ENCODE data around the gene GCK.
A peak's percentile ranks its signal among the peaks of the same experiment; 100 is the strongest.

GCK gene

DNA sequence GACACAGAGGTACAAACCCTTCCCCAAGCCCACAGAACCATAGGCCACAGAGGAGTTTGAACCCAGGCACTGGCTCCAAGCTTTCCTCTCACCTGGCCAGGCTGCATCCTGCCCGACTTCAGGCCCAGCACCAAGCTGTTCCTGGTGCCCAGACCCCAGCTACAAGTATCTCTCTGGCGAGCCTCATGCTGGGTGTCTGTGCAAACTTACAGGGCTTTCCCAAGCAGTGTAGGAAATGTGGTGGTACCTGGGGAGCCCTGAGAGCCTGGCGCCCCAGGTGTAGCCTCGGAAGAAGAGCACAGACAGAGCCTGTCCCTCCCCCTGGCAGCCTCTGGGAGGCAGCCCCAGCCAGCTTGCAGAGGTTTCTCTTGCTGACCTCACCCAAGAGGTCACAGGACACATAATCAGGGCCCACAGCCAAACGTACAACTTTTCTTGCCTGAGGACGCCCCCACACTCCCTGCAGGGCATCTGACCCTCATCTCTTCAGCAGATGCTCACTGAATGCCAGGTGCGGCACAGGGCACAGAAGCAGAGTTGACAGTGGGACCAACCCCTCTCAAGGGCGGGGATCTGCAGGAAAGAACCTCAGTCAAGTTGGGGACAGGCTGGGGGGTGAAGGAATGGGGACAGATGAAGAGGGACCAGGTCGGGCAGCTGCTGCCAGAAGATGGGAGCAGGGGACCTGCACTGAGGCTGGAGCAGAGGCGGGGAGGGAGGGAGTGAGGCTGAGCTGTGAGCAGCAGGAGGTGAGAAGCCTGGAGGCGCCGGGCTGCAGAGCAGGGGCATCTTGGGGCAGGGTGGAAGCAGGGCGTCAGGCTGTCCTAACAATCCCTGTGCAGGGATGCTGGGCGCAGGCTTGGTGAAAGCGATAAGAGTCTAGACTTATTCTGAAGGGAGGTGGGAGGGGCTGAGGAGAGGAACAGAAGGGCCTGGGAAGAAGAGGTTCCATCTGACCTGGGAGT is 31.8 kb downstream of the GCK start:
- peak; percentile 20 for DNase-seq (ENCODE audit: low spot score)
- in situ Hi-C loops (cut with MboI; ENCODE audit: low sequenced_read_pairs, unreplicated experiment): no loop called here
- TF ChIP-seq, protein P1, sequence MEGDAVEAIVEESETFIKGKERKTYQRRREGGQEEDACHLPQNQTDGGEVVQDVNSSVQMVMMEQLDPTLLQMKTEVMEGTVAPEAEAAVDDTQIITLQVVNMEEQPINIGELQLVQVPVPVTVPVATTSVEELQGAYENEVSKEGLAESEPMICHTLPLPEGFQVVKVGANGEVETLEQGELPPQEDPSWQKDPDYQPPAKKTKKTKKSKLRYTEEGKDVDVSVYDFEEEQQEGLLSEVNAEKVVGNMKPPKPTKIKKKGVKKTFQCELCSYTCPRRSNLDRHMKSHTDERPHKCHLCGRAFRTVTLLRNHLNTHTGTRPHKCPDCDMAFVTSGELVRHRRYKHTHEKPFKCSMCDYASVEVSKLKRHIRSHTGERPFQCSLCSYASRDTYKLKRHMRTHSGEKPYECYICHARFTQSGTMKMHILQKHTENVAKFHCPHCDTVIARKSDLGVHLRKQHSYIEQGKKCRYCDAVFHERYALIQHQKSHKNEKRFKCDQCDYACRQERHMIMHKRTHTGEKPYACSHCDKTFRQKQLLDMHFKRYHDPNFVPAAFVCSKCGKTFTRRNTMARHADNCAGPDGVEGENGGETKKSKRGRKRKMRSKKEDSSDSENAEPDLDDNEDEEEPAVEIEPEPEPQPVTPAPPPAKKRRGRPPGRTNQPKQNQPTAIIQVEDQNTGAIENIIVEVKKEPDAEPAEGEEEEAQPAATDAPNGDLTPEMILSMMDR (IDR thresholded peaks at IDR 0.05; ENCODE audit: borderline replicate concordance, control extremely low read depth, extremely low read depth, insufficient read depth, missing control alignments): no peak

DNA sequence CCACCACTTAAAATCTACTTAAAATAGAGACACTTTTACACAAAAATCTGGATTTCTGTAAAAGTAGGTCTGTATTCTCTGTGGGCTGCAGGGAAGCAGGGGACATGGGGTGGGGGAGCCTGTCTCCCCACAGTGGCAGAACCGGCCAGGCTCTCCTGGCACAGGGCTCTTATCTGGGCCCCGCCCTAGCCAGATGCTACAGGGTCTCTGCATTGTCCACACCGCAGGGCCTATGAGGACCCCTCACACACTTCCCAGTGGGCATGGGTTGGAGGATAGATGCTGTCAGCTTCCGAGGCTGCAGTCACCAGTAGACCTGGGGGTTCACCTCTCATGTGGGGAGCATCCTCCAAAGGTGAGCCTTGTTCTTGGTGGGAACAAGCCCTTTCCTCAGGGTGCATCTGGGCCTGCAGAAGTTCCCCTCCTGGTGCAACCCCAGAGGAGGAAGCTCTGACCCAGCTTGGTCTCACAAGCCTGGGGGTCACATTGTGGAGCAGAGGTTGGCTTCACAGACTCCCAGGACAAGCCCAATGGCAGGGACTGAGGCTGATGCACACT is 32.7 kb downstream of the GCK start:
- in situ Hi-C loops (cut with MboI; ENCODE audit: low sequenced_read_pairs, unreplicated experiment): no loop called here
- DNase-seq (ENCODE audit: low spot score): no peak
- TF ChIP-seq, protein P1 (IDR thresholded peaks at IDR 0.05; ENCODE audit: borderline replicate concordance, control extremely low read depth, extremely low read depth, insufficient read depth, missing control alignments): no peak

DNA sequence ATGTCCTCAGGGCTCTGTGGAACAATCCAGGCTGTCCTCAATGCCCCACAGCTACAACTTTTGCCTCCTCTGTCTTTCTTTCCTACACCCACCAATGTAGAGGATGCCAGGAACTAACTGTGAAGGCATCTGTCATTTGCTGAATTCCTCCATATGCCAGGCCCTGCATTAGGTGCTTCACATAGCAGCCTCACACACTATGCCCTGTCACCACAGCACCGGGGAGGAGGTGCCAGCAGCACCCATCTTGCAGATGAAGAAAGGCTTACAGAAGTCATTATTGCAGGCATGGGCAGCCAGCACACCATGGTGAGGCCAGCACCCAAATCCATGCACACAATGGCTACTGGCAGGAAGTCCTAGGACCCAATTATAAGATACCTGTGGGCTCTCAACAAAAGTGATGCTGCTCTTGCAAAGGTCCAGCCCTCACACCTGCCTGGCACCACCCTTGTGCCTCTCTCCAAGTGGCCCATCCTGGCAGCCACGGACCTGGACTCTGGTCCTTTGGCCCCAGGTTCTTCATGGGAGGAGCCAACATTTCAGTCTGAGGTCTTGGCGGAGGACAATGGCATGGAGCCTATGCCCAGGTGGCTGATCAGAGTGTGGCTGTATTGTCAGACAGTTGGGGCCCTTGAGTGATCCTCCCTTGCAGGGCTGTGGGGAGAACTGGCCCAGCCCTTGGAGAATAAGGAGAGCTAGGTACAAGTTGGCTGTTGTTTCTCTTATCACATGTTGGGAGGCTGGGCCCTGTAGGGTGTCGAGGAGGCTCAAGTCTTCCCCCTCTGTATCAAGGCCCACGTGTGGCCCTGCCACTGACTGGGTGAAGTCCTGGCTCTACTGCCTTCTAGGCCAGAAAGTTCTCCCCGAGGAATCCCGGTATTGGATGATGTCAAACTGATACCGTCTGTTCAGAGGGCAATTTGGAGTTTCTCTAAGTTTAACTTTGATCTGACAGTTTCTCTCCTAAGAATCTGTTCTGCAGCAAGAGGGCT is 33.8 kb downstream of the GCK start:
- TF ChIP-seq, protein P1 (IDR thresholded peaks at IDR 0.05; ENCODE audit: borderline replicate concordance, control extremely low read depth, extremely low read depth, insufficient read depth, missing control alignments): no peak
- no peak for DNase-seq (ENCODE audit: low spot score)
- in situ Hi-C loops (cut with MboI; ENCODE audit: low sequenced_read_pairs, unreplicated experiment): no loop called here

DNA sequence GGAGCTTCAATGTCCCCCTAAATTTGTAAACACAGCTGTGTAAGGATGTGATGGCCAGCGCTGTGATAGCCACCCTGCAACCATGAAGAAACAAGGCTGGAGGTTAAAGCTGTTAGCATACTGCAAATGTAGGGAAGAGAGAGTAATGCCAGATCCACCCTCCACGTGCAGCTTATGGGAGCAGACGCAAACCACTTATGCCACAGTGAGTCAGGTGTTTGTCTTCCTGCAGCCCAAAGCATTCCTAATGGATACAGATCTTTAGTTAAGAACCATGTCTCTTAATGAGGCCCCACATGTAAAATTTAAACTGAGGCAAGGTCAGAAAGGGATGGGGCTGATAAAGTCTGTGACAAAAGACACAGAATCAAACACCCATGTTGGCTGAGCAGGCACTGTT is 34.5 kb downstream of the GCK start:
- DNase-seq (ENCODE audit: low spot score): no peak
- TF ChIP-seq, protein P1 (IDR thresholded peaks at IDR 0.05; ENCODE audit: borderline replicate concordance, control extremely low read depth, extremely low read depth, insufficient read depth, missing control alignments): no peak
- in situ Hi-C loops (cut with MboI; ENCODE audit: low sequenced_read_pairs, unreplicated experiment): no loop called here

DNA sequence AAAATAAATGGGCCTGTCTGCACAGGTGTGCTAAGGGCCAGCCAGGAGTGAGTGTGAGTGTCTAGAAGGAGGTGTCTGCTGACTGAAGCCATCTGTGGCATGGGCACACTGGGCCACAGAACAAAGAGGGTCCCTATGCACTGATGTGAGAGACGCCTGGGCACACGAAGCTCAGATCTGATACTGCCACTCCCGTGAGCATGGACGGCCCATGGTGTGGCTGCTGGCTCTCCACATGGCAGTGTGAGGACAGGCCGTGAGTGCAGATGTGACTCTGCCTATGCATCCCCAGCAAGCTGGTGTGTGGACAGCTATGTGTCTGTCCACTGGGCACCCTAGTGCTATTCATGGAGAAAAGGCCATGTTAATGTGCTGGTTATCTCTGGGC is 35.3 kb downstream of the GCK start:
- TF ChIP-seq, protein P1 (IDR thresholded peaks at IDR 0.05; ENCODE audit: borderline replicate concordance, control extremely low read depth, extremely low read depth, insufficient read depth, missing control alignments): no peak
- peak; percentile 19 for DNase-seq (ENCODE audit: low spot score)
- in situ Hi-C loops (cut with MboI; ENCODE audit: low sequenced_read_pairs, unreplicated experiment): no loop called here

Data from GM13976 (cell line).